Natural killer cell (primary cell): ENCODE results near the gene TMEM242. TPM values are rescaled to one million over a fixed set of nuclear protein-coding genes. Genes with fewer than 3 reads are reported as not detected.

Experiments used
- ATAC-seq, 3 donors: fragments of 150-1000 bp in 2 of 3; fragments of 200-7000 bp in 1 of 3; cut with Tn5 transposase; 1 replicate in 1 of 3; 2 replicates in 2 of 3; pipeline ENCODE4 v1.10.0; 2021; ENCODE audit warnings: mild to moderate bottlenecking in 2 of 3, moderate library complexity in 2 of 3
- DNase-seq, 2 donors: peaks; one replicate each; pipeline versions ENCODE4 v3.0.0 to v3.0.0-alpha.2; 2013 to 2021; ENCODE audit warnings: mixed read lengths in 1 of 2
- H3K27ac ChIP-seq: one replicate; pipeline ENCODE4 v1.5.1; 2013; ENCODE audit warnings: mild to moderate bottlenecking, low read length
- H3K27me3 ChIP-seq: one replicate; pipeline ENCODE4 v1.6.1; 2013; ENCODE audit warnings: low read length; ENCODE audit not compliant: control insufficient read depth, insufficient read depth
- H3K36me3 ChIP-seq: one replicate; pipeline ENCODE4 v1.6.1; 2013; ENCODE audit warnings: low read length; ENCODE audit not compliant: control insufficient read depth, insufficient read depth
- H3K4me1 ChIP-seq: one replicate; pipeline ENCODE4 v1.6.1; 2013; ENCODE audit warnings: low read length; ENCODE audit not compliant: control insufficient read depth, insufficient read depth
- H3K4me3 ChIP-seq: one replicate; pipeline ENCODE4 v1.5.1; 2013; ENCODE audit warnings: low read length
- H3K9me3 ChIP-seq: one replicate; pipeline ENCODE4 v1.6.1; 2013; ENCODE audit warnings: low read length; ENCODE audit not compliant: control insufficient read depth, insufficient read depth
- H3K27ac Mint-ChIP-seq, 2 donors: one replicate each; pipeline ENCODE4 v1.8.0; 2022; ENCODE audit warnings: mild to moderate bottlenecking in 2 of 2, mixed read lengths in 2 of 2, moderate library complexity in 1 of 2
- H3K27me3 Mint-ChIP-seq, 2 donors: one replicate each; pipeline ENCODE4 v1.8.0; 2022; ENCODE audit warnings: low read depth in 2 of 2, mixed read lengths in 2 of 2
- H3K36me3 Mint-ChIP-seq: one replicate; pipeline ENCODE4 v1.8.0; 2022; ENCODE audit warnings: mixed read lengths
- H3K4me1 Mint-ChIP-seq, 2 donors: one replicate each; pipeline ENCODE4 v1.8.0; 2022; ENCODE audit warnings: mixed read lengths in 2 of 2
- H3K4me3 Mint-ChIP-seq: one replicate; pipeline ENCODE4 v1.8.0; 2022; ENCODE audit warnings: mild to moderate bottlenecking, moderate library complexity, mixed read lengths
- H3K9me3 Mint-ChIP-seq, 2 donors: one replicate each; pipeline ENCODE4 v1.8.0; 2022; ENCODE audit warnings: mixed read lengths in 2 of 2
- WGBS: methylation state at CpG from one replicate; pipeline ENCODE4 v1.1.7; 2013; ENCODE audit warnings: missing lambda C conversion rate; ENCODE audit not compliant: insufficient coverage; 5-methylcytosine and 5-hydroxymethylcytosine counted together
- intact Hi-C: fragments of 100-400 bp; cut with micrococcal nuclease; formaldehyde crosslinking; loops from one replicate; pipeline ENCODE4 v1.14.2; 2022
- total RNA-seq, 4 donors: library from RNA; stranded (reverse); fragments of 120-200 nt in 1 of 4; gene quantifications; one replicate each; pipeline versions ENCODE4 v1.2.3 to v1.2.4, GENCODE V29; 2013 to 2022
- TF ChIP-seq, protein P1 (sequence below): fragments of 200-600 bp; IDR thresholded peaks from one replicate; pipeline ENCODE4 v1.8.0; 2022; ENCODE audit warnings: antibody characterized with exemption

TMEM242 gene
- total RNA-seq, 3 donors from 2014 or later (not counting 1 experiment from before 2014, with no cell fraction given): 18.5 to 24.8 (median 19.8) TPM

DNA sequence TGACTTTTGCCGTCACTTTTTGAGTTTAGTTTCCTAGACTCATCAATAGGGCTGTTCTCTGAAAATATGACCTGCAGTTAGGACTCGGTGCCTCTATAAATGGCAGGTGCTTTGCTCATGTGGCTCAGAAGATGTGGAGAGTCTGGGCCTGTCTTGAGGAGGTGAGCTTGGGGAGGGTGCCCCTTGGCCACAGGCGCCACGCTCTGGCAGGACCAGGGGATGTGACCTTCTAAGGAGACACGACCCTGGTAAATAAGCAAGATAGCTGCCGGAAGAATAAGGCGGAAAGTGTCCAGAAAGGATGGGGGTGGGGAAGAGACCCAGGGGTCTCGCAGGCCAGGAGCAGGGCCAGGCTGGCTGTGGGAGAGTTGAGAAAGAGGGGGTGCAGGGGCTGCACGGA lies 46.6 kb downstream of the TMEM242 start:
- Histone ChIP-seq H3K4me3 (no peak overlapping the region), H3K27ac (no peak overlapping the region), H3K36me3 (no peaks in the 10 kb centered on the region), H3K9me3 (no peaks in the 10 kb centered on the region), H3K27me3 (no peaks in the 10 kb centered on the region), H3K4me1 (peaks cover 17% of the 10 kb centered on the region)
- H3K27ac Mint-ChIP-seq: no peak overlapping the region
- no peak overlapping the region for H3K4me3 Mint-ChIP-seq
- 95% methylated on average over 8 of the region's 9 CpGs for WGBS
- peaks cover 7 to 8% of the 10 kb centered on the region in 2 donors for H3K4me1 Mint-ChIP-seq
- TF ChIP-seq, protein P1, sequence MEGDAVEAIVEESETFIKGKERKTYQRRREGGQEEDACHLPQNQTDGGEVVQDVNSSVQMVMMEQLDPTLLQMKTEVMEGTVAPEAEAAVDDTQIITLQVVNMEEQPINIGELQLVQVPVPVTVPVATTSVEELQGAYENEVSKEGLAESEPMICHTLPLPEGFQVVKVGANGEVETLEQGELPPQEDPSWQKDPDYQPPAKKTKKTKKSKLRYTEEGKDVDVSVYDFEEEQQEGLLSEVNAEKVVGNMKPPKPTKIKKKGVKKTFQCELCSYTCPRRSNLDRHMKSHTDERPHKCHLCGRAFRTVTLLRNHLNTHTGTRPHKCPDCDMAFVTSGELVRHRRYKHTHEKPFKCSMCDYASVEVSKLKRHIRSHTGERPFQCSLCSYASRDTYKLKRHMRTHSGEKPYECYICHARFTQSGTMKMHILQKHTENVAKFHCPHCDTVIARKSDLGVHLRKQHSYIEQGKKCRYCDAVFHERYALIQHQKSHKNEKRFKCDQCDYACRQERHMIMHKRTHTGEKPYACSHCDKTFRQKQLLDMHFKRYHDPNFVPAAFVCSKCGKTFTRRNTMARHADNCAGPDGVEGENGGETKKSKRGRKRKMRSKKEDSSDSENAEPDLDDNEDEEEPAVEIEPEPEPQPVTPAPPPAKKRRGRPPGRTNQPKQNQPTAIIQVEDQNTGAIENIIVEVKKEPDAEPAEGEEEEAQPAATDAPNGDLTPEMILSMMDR: no peak
- DNase-seq (no peak), ATAC-seq (no peak)
- no peaks in the 10 kb centered on the region for H3K9me3 Mint-ChIP-seq
- no peaks in the 10 kb centered on the region for H3K36me3 Mint-ChIP-seq
- intact Hi-C loops: no loop called here
- H3K27me3 Mint-ChIP-seq: peaks cover 0 to 4% of the 10 kb centered on the region in 2 donors

DNA sequence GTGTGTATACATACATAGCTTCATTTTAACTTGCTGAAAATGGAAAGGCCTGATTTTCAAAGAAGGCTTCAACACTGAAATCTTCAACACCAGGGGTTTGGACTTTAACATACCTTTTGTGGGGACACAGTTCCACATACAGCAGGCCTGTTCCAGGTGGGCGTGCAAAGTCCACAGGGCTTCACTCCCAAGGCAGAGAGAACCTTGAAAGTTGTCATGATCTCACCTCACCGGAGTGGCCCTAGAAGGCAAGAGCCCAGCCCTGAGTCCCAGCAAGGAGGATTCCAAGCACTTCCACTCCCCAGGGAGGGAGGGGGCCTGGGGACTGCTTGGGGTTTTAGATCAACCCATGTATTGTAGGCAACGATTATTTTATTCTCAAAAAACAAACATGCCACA lies 47.2 kb downstream of the TMEM242 start:
- Histone ChIP-seq H3K4me3 (no peak overlapping the region), H3K27me3 (no peaks in the 10 kb centered on the region), H3K9me3 (no peaks in the 10 kb centered on the region), H3K27ac (no peak overlapping the region), H3K36me3 (no peaks in the 10 kb centered on the region), H3K4me1 (peaks cover 17% of the 10 kb centered on the region)
- DNase-seq (no peak), ATAC-seq (no peak)
- intact Hi-C loops: no loop called here
- peaks cover 7 to 8% of the 10 kb centered on the region in 2 donors for H3K4me1 Mint-ChIP-seq
- H3K27ac Mint-ChIP-seq: no peak overlapping the region
- H3K9me3 Mint-ChIP-seq: no peaks in the 10 kb centered on the region
- TF ChIP-seq, protein P1: no peak
- H3K27me3 Mint-ChIP-seq: peaks cover 0 to 4% of the 10 kb centered on the region in 2 donors
- 100% methylated on average over 2 of the region's 3 CpGs for WGBS
- no peak overlapping the region for H3K4me3 Mint-ChIP-seq
- H3K36me3 Mint-ChIP-seq: no peaks in the 10 kb centered on the region

DNA sequence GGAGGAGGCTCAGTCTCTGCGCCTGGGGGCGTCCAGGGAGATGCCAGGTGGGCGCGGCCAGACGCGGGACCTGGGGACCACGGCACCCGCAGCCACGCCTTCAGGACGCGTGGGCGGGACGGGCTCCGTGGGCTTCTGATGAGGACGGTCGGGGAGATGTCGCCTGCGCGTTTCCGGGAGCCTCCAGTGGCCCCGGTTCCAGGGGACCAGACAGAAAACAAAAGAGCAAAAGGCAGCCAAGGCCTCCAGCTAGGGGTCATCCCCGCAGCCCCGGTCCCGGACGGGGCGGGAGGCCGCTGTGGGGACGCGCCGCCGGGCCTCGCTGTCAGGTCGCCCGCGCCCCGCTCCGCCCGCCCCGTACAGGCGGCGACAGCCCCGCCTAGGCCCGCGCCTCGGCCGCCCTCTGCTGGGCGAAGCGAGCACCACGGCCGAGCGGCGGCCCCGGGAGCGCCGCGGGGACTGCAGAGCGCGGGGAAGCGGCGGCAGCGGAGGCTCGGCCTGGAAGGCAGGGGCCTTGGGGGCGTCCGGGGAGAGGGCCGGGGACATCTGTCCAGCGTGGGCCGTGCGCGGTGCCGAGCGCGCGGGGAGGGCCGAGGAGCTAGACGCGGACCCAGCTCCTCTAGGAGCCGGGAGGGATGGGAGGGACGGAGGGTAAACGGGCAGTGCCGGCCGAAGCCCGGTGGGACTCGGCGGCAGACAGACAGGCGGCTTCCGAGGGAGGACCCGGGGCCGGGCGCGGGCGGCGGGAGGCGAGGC lies 48.7 kb downstream of the TMEM242 start:
- H3K36me3 ChIP-seq: no peaks in the 10 kb centered on the region
- H3K9me3 Mint-ChIP-seq: peaks cover 4 to 8% of the 10 kb centered on the region in 2 donors
- peaks cover 7 to 19% of the 10 kb centered on the region in 2 donors for H3K4me1 Mint-ChIP-seq
- intact Hi-C loops: loop anchor here (1.0 to 5.0 kb wide), 4 partner anchors 37 to 710 kb away; no protein-coding TSS in a partner anchor
- H3K4me3 Mint-ChIP-seq: peak overlapping the region; percentile 96
- H3K27me3 Mint-ChIP-seq: peaks cover 0 to 4% of the 10 kb centered on the region in 2 donors
- peak overlapping the region; percentile 73 for H3K27ac ChIP-seq
- no peaks in the 10 kb centered on the region for H3K36me3 Mint-ChIP-seq
- H3K9me3 ChIP-seq: no peaks in the 10 kb centered on the region
- peak; percentile 89 to 97 (median 90) for ATAC-seq
- under 1% methylated on average over 93 of the region's 93 CpGs for WGBS
- TF ChIP-seq, protein P1: peak; percentile 86
- peak; percentile 82 to 93 for DNase-seq
- H3K4me1 ChIP-seq: peaks cover 17% of the 10 kb centered on the region
- peak overlapping the region; percentile 88 to 94 for H3K27ac Mint-ChIP-seq
- peak overlapping the region; percentile 78 for H3K4me3 ChIP-seq
- H3K27me3 ChIP-seq: no peaks in the 10 kb centered on the region
